ENCODE measurements around the gene STS.

STS gene

GRCh38 chrX:7139202-7140081 lies 8.1 kb upstream of the STS start:
- H3K79me1 ChIP-seq (ENCODE audit: low read depth, low read length) = no peaks in the 10 kb centered on the region
- H3K27ac ChIP-seq (replicated peaks; ENCODE audit: low read length) = no peak overlapping the region
- H3K4me2 ChIP-seq (ENCODE audit: insufficient read depth, low read length, poor library complexity, severe bottlenecking) = no peak overlapping the region
- no peak overlapping the region for H3K4me3 ChIP-seq (ENCODE audit: low read length in 2 of 2)
- H3K27me3 ChIP-seq (ENCODE audit: control insufficient read depth in 3 of 3, insufficient read depth in 3 of 3, low read depth in 1 of 3, low read length in 3 of 3) = no peaks in the 10 kb centered on the region
- no peak overlapping the region for H4K8ac ChIP-seq (ENCODE audit: low read depth, low read length)
- no peak for DNase-seq (ENCODE audit: low spot score)
- H2BK12ac ChIP-seq (ENCODE audit: low read length) = no peak overlapping the region
- H3K4ac ChIP-seq (ENCODE audit: low read length) = no peak overlapping the region
- H2AK5ac ChIP-seq (ENCODE audit: low read depth, low read length) = no peak overlapping the region
- H3K36me3 ChIP-seq (replicated peaks in 1 of 2; ENCODE audit: control insufficient read depth in 2 of 2, insufficient read depth in 2 of 2, low read length in 2 of 2) = peaks cover 0 to 5% of the 10 kb centered on the region in 2 donors
- no peak overlapping the region for H2BK15ac ChIP-seq (ENCODE audit: low read length)
- H3K9ac ChIP-seq (ENCODE audit: low read depth, low read length, poor library complexity) = no peak overlapping the region
- H3K9me3 ChIP-seq (replicated peaks in 1 of 2; ENCODE audit: control insufficient read depth in 2 of 2, insufficient read depth in 1 of 2, low read depth in 1 of 2, low read length in 2 of 2) = no peaks in the 10 kb centered on the region
- no peak overlapping the region for H2AFZ ChIP-seq (ENCODE audit: low read length)
- no peak overlapping the region for H2BK5ac ChIP-seq (ENCODE audit: low read length)
- H3K4me1 ChIP-seq (ENCODE audit: control insufficient read depth in 2 of 2, insufficient read depth in 1 of 2, low read depth in 1 of 2, low read length in 2 of 2) = no peaks in the 10 kb centered on the region
- H2BK120ac ChIP-seq (ENCODE audit: low read depth, low read length) = no peak overlapping the region
- H4K91ac ChIP-seq (ENCODE audit: low read depth, low read length, poor library complexity) = no peak overlapping the region
- H3K18ac ChIP-seq (ENCODE audit: low read length) = no peak overlapping the region
- H3K14ac ChIP-seq (ENCODE audit: low read length) = no peak overlapping the region
- no CpG with 5 or more reads among the region's 9 CpGs for WGBS, 2 donors (ENCODE audit: extremely low coverage in 2 of 2, insufficient read length in 2 of 2, insufficient replicate concordance in 1 of 2)
- no peak overlapping the region for H3K23ac ChIP-seq (ENCODE audit: low read depth, low read length, poor library complexity)

- Histone ChIP-seq H2BK5ac (ENCODE audit: low read length) (no peak overlapping the region), H3K79me1 (ENCODE audit: low read depth, low read length) (peaks cover 6% of the 10 kb centered on the region), H2AFZ (ENCODE audit: low read length) (no peak overlapping the region), H3K4me3 (ENCODE audit: low read length in 2 of 2) (no peak overlapping the region), H3K14ac (ENCODE audit: low read length) (no peak overlapping the region), H2BK12ac (ENCODE audit: low read length) (no peak overlapping the region), H4K8ac (ENCODE audit: low read depth, low read length) (no peak overlapping the region), H2BK120ac (ENCODE audit: low read depth, low read length) (no peak overlapping the region), H3K36me3 (replicated peaks in 1 of 2; ENCODE audit: control insufficient read depth in 2 of 2, insufficient read depth in 2 of 2, low read length in 2 of 2) (peaks cover 0 to 5% of the 10 kb centered on the region in 2 donors), H3K4me1 (ENCODE audit: control insufficient read depth in 2 of 2, insufficient read depth in 1 of 2, low read depth in 1 of 2, low read length in 2 of 2) (no peaks in the 10 kb centered on the region), H3K23ac (ENCODE audit: low read depth, low read length, poor library complexity) (no peak overlapping the region), H3K9ac (ENCODE audit: low read depth, low read length, poor library complexity) (no peak overlapping the region), H3K27me3 (ENCODE audit: control insufficient read depth in 3 of 3, insufficient read depth in 3 of 3, low read depth in 1 of 3, low read length in 3 of 3) (no peaks in the 10 kb centered on the region), H3K9me3 (replicated peaks in 1 of 2; ENCODE audit: control insufficient read depth in 2 of 2, insufficient read depth in 1 of 2, low read depth in 1 of 2, low read length in 2 of 2) (no peaks in the 10 kb centered on the region), H2BK15ac (ENCODE audit: low read length) (no peak overlapping the region), H3K27ac (replicated peaks; ENCODE audit: low read length) (no peak overlapping the region), H3K4me2 (ENCODE audit: insufficient read depth, low read length, poor library complexity, severe bottlenecking) (no peak overlapping the region), H4K91ac (ENCODE audit: low read depth, low read length, poor library complexity) (no peak overlapping the region), H3K4ac (ENCODE audit: low read length) (no peak overlapping the region), H3K18ac (ENCODE audit: low read length) (no peak overlapping the region), H2AK5ac (ENCODE audit: low read depth, low read length) (no peak overlapping the region)
- DNase-seq (ENCODE audit: low spot score) = no peak
- WGBS, 2 donors (ENCODE audit: extremely low coverage in 2 of 2, insufficient read length in 2 of 2, insufficient replicate concordance in 1 of 2) = no CpG with 5 or more reads among the region's 1 CpG
Observed at GRCh38 chrX:7143076-7143475, 4.4 kb upstream of the STS start.

GRCh38 chrX:7143941-7144525 lies 3.5 kb upstream of the STS start:
- peaks cover 6% of the 10 kb centered on the region for H3K79me1 ChIP-seq (ENCODE audit: low read depth, low read length)
- H3K18ac ChIP-seq (ENCODE audit: low read length) = no peak overlapping the region
- H2BK5ac ChIP-seq (ENCODE audit: low read length) = no peak overlapping the region
- H3K4me1 ChIP-seq (ENCODE audit: control insufficient read depth in 2 of 2, insufficient read depth in 1 of 2, low read depth in 1 of 2, low read length in 2 of 2) = no peaks in the 10 kb centered on the region
- H3K36me3 ChIP-seq (replicated peaks in 1 of 2; ENCODE audit: control insufficient read depth in 2 of 2, insufficient read depth in 2 of 2, low read length in 2 of 2) = peaks cover 0 to 5% of the 10 kb centered on the region in 2 donors
- no peaks in the 10 kb centered on the region for H3K27me3 ChIP-seq (ENCODE audit: control insufficient read depth in 3 of 3, insufficient read depth in 3 of 3, low read depth in 1 of 3, low read length in 3 of 3)
- H2BK15ac ChIP-seq (ENCODE audit: low read length) = no peak overlapping the region
- H3K9me3 ChIP-seq (replicated peaks in 1 of 2; ENCODE audit: control insufficient read depth in 2 of 2, insufficient read depth in 1 of 2, low read depth in 1 of 2, low read length in 2 of 2) = no peaks in the 10 kb centered on the region
- H2AFZ ChIP-seq (ENCODE audit: low read length) = no peak overlapping the region
- H2AK5ac ChIP-seq (ENCODE audit: low read depth, low read length) = no peak overlapping the region
- no peak overlapping the region for H4K91ac ChIP-seq (ENCODE audit: low read depth, low read length, poor library complexity)
- no peak overlapping the region for H3K14ac ChIP-seq (ENCODE audit: low read length)
- H3K23ac ChIP-seq (ENCODE audit: low read depth, low read length, poor library complexity) = no peak overlapping the region
- no peak overlapping the region for H3K4me3 ChIP-seq (ENCODE audit: low read length in 2 of 2)
- H2BK120ac ChIP-seq (ENCODE audit: low read depth, low read length) = no peak overlapping the region
- H4K8ac ChIP-seq (ENCODE audit: low read depth, low read length) = no peak overlapping the region
- no peak for DNase-seq (ENCODE audit: low spot score)
- H2BK12ac ChIP-seq (ENCODE audit: low read length) = no peak overlapping the region
- WGBS, 2 donors (ENCODE audit: extremely low coverage in 2 of 2, insufficient read length in 2 of 2, insufficient replicate concordance in 1 of 2) = no CpG with 5 or more reads among the region's 8 CpGs
- no peak overlapping the region for H3K4ac ChIP-seq (ENCODE audit: low read length)
- H3K4me2 ChIP-seq (ENCODE audit: insufficient read depth, low read length, poor library complexity, severe bottlenecking) = no peak overlapping the region
- no peak overlapping the region for H3K27ac ChIP-seq (replicated peaks; ENCODE audit: low read length)
- no peak overlapping the region for H3K9ac ChIP-seq (ENCODE audit: low read depth, low read length, poor library complexity)

GRCh38 chrX:7145454-7145853 lies 2.1 kb upstream of the STS start:
- H3K36me3 ChIP-seq (replicated peaks in 1 of 2; ENCODE audit: control insufficient read depth in 2 of 2, insufficient read depth in 2 of 2, low read length in 2 of 2) = no peaks in the 10 kb centered on the region
- H2BK120ac ChIP-seq (ENCODE audit: low read depth, low read length) = no peak overlapping the region
- no peak overlapping the region for H2BK5ac ChIP-seq (ENCODE audit: low read length)
- no peak overlapping the region for H3K4me3 ChIP-seq (ENCODE audit: low read length in 2 of 2)
- no peaks in the 10 kb centered on the region for H3K9me3 ChIP-seq (replicated peaks in 1 of 2; ENCODE audit: control insufficient read depth in 2 of 2, insufficient read depth in 1 of 2, low read depth in 1 of 2, low read length in 2 of 2)
- H2AK5ac ChIP-seq (ENCODE audit: low read depth, low read length) = no peak overlapping the region
- no peaks in the 10 kb centered on the region for H3K4me1 ChIP-seq (ENCODE audit: control insufficient read depth in 2 of 2, insufficient read depth in 1 of 2, low read depth in 1 of 2, low read length in 2 of 2)
- H4K8ac ChIP-seq (ENCODE audit: low read depth, low read length) = no peak overlapping the region
- H3K9ac ChIP-seq (ENCODE audit: low read depth, low read length, poor library complexity) = no peak overlapping the region
- no peak overlapping the region for H3K4me2 ChIP-seq (ENCODE audit: insufficient read depth, low read length, poor library complexity, severe bottlenecking)
- no peak overlapping the region for H2AFZ ChIP-seq (ENCODE audit: low read length)
- WGBS, 2 donors (ENCODE audit: extremely low coverage in 2 of 2, insufficient read length in 2 of 2, insufficient replicate concordance in 1 of 2) = no CpG with 5 or more reads among the region's 3 CpGs
- H2BK15ac ChIP-seq (ENCODE audit: low read length) = no peak overlapping the region
- H3K14ac ChIP-seq (ENCODE audit: low read length) = no peak overlapping the region
- H3K4ac ChIP-seq (ENCODE audit: low read length) = no peak overlapping the region
- DNase-seq (ENCODE audit: low spot score) = no peak
- no peaks in the 10 kb centered on the region for H3K27me3 ChIP-seq (ENCODE audit: control insufficient read depth in 3 of 3, insufficient read depth in 3 of 3, low read depth in 1 of 3, low read length in 3 of 3)
- no peak overlapping the region for H2BK12ac ChIP-seq (ENCODE audit: low read length)
- H3K18ac ChIP-seq (ENCODE audit: low read length) = no peak overlapping the region
- no peak overlapping the region for H3K23ac ChIP-seq (ENCODE audit: low read depth, low read length, poor library complexity)
- H3K27ac ChIP-seq (replicated peaks; ENCODE audit: low read length) = no peak overlapping the region
- H4K91ac ChIP-seq (ENCODE audit: low read depth, low read length, poor library complexity) = no peak overlapping the region
- H3K79me1 ChIP-seq (ENCODE audit: low read depth, low read length) = peaks cover 6% of the 10 kb centered on the region

Measured in neuronal stem cell (in vitro differentiated cells).